GM18870 (cell line): Measurements from ENCODE around the gene TRIP11.
A peak's percentile ranks its signal among the peaks of the same experiment; 100 is the strongest.
"Not testable (repeated sequence)": the region's sequence is repeated elsewhere in the genome, so short reads cannot be mapped to it uniquely, and the experiment has no call there.

Source experiments
- ATAC-seq: cut with Tn5 transposase; IDR thresholded peaks from one replicate; pipeline ENCODE4 v1.9.1; 2021; ENCODE audit warnings: moderate library complexity; ENCODE audit not compliant: unreplicated experiment

TRIP11 gene

GRCh38 chr14:92039719-92040430 is at the start of gene TRIP11:
Gene TRIP11 (minus strand): TSS chr14:92040059. CDS start chr14:92039685, 374 bp downstream.
- ATAC-seq: peak; percentile 85

GRCh38 chr14:92088494-92088893 is 48.6 kb upstream of the TRIP11 start:
- no peak for ATAC-seq

DNA sequence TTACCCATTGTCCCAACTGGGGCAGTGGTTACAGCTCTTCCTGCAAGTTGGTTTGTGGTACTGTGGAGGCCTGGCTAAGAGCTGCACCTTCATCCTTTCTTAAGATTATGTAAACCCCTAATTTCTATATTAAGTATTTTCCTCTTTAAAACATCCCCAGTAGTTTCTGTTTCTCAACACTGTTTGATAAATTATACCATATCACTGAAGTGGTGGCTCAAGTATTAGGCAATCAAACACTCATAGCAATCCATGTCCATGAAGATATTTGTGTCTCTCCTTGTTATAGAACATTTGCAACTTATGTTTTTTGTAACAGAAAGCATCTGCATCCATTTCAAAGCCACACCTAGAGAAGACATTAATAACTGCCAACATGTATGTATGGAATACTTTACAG is 34.7 kb upstream of the TRIP11 start:
- no peak for ATAC-seq

DNA sequence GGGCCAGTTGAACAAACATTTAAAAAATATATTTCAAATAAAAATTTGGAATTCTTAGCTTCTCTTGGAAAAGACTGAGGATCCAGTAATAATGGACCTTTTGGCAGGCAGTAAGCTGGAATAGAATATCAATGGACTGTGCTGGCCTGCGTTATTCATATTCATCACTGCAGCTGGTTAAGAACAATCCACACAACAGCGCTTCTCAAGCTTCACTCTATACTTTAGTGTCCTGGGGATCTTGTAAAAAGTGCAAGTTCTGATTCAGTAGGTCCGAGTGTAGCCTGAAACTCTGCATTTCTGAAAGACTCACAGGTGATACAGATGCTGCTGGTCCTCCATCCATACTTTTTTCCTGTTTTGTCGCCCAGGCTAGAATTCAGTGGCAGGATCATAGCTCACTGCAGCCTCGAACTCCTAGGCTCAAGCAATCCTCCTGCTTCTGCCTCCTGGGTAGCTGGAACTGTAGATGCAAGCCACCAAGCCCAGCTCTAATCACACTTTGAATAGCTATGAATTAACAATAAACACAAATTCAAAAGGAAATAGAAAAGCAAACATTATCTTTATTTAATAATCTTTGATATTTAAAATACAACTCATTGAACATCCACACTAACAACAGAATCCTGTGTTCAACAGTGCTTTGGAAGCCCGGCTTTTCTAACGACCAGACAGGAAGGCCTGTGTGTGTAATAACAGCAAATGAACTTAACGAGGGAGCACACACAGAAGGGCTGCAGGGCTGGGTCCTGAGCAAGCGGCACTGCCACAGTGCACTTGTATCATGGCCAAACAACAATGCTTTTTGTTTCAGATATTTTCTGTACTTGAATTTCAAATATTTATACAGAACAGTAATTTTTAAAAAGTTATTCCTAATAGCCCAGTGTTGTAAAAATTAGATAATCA is 18.4 kb upstream of the TRIP11 start:
- ATAC-seq: no peak

GRCh38 chr14:92049781-92050180 is 9.9 kb upstream of the TRIP11 start:
- ATAC-seq: no peak

- ATAC-seq: not testable (repeated sequence)
Measured at GRCh38 chr14:92049221-92049620, 9.4 kb upstream of the TRIP11 start.

- not testable (repeated sequence) for ATAC-seq
Measured at GRCh38 chr14:92045904-92046303, 6.0 kb upstream of the TRIP11 start.

DNA sequence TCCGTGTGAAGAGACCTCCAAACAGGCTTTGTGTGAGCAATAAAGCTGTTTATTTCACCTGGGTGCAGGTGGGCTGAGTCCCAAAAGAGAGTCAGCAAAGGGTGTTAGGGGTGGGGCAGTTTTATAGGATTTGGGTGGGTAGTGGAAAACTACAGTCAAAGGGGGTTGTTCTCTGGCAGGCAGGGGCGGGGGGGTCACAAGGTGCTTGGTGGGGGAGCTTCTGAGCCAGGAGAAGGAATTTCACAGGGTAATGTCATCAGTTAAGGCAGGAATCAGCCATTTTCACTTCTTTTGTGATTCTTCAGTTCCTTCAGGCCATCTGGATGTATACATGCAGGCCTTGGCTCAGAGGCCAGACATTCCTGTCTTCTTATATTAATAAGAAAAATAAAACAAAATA is 1.9 kb upstream of the TRIP11 start:
- ATAC-seq: not testable (repeated sequence)

GRCh38 chr14:92041203-92041602 is 1.3 kb upstream of the TRIP11 start:
- ATAC-seq: no peak

DNA sequence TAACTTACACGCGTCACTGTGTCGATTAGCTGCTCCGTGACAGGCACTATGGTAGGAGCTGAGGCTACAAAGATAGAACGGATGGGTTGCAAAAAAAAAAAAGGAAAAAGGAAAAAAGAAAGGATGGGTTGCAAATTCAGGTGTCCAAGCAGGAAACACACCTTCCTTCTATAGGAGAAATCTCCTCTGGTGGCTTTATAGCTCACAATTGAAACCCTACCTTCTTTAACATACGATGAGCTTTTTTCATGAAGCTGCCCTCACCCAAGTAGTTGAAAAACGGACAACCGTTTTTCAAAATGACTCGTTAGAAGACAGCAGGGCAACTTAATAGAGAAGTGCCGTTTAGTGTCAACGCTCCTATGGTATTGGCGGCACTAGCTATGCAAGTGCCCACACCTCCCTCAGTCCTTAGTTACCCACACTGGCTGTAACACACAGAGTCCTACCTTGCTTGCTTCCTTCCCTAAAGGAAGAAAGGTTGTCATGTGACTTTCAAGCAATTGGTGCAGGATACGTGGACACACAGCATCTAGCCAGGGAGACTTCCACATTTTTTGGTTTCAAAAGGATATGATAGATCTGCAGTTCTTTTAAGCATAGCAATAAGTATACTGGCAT is 682 bp upstream of the TRIP11 start:
- ATAC-seq: peak; percentile 3

DNA sequence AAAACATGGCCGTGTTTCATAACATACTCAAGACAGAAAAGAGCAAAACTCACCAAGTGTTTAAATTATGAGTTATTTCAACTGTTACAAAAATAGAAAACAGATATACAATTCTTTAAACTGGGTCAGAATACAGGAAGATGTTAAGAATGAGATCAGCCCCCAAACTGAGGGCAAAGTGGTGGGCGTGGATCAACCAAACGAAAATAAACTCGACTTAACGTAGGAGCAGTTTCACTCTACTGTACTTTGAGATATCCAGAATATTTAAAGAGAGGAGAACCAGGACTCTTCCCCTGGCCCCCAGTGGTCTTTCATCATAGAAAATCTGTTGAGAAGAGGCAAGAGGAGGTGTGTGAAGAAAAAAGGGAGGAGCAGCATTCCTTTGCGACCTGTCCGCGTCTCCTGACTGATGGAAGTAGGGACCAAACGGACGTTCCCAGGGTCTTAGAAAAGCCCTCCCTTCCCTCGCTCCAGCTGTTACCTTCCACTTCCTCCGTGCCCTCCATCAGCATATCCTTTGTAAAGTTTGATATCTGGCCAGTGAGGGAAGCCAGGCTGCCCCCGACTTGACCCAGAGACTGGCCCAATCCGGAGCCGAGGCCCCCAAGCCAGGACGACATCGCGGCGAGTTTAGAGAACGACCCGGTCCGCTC is 668 bp downstream of the TRIP11 start:
- no peak for ATAC-seq

GRCh38 chr14:92037989-92038388 is 1.9 kb downstream of the TRIP11 start:
- no peak for ATAC-seq

GRCh38 chr14:92035890-92036289 is 4.0 kb downstream of the TRIP11 start:
- ATAC-seq: no peak

DNA sequence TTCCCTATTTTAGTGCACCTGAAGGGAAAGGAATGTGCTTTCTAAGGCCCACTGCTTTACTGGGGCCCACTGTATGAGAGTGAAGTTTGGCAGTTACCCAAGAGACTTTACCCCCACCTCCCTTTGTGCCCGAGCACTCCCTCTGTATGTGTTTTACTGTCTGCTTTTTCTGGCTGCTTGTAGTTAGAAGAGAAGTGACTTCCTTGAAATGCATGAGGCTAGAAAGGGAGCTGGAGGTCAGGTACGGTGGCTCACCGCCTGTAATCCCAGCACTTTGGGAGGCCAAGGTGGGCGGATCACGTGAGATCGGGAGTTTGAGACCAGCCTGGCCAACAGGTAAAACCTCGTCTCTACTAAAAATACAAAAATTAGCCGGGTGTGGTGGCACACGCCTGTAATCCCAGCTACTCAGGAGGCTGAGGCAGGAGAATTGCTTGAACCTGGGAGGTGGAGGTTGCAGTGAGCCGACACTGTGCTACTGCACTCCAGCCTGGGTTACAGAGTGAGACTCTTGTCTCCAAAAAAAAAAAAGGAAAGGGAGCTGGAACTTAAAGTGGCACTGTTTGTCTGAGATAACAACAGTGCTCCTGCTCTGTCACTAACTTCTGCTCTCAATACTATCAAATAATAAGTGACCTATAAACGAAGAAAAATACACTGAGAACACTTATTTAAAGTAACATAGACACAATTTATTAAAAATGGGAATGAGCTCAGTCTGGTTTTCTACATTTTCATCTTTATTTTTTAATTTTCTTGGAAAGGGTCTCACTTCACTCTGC is 5.8 kb downstream of the TRIP11 start:
- ATAC-seq: no peak

DNA sequence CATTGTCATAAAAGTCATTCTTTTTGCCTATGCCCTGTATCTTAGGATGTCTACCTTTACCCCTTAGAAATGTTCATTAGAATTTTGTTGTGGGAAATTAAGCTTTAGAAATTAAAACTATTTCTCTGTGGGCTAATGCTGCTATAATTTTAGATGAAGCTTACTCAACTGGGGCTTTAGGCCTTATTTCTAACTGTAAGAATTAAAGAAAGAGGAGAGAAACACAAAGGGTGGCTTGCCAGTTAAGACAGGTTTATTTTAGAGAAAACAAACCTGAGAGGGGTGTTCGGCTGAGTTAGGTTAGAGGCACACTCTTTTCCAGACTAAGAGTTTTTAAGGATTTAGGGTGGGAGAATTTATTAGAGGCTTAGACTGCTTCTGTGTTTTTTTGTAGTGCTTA is 6.4 kb downstream of the TRIP11 start:
- no peak for ATAC-seq

- ATAC-seq: no peak
Measured at GRCh38 chr14:92026548-92027190, 13.2 kb downstream of the TRIP11 start.

GRCh38 chr14:92022036-92022435 is 17.8 kb downstream of the TRIP11 start:
- ATAC-seq: no peak

- no peak for ATAC-seq
Measured at GRCh38 chr14:92021523-92021922, 18.3 kb downstream of the TRIP11 start.

- ATAC-seq: no peak
Measured at GRCh38 chr14:92014040-92014439, 25.8 kb downstream of the TRIP11 start.
